ENCODE measurements around the gene ADNP2.

ADNP2 gene

GRCh38 chr18:80108739-80109675 is at the start of gene ADNP2:
Gene ADNP2 (plus strand): TSS chr18:80109262. CDS start chr18:80117543, 8,281 bp downstream.
- peak; percentile 66 to 80 (median 77) for DNase-seq (ENCODE audit: low read depth in 3 of 3)

GRCh38 chr18:80059945-80060344 is 49.1 kb upstream of the ADNP2 start:
- DNase-seq (ENCODE audit: low read depth in 3 of 3) = no peak

- DNase-seq (ENCODE audit: low read depth in 3 of 3) = no peak
These were observed 43.4 kb upstream of the ADNP2 start for GRCh38 chr18:80065705-80066104.

- no peak for DNase-seq (ENCODE audit: low read depth in 3 of 3)
These were observed 41.7 kb upstream of the ADNP2 start for GRCh38 chr18:80067321-80067720.

GRCh38 chr18:80067897-80068296 is 41.2 kb upstream of the ADNP2 start:
- no peak for DNase-seq (ENCODE audit: low read depth in 3 of 3)

GRCh38 chr18:80068571-80069272 is 40.3 kb upstream of the ADNP2 start:
- no peak for DNase-seq (ENCODE audit: low read depth in 3 of 3)

- DNase-seq (ENCODE audit: low read depth in 3 of 3) = no peak
These were observed 38.2 kb upstream of the ADNP2 start for GRCh38 chr18:80070825-80071224.

- no peak for DNase-seq (ENCODE audit: low read depth in 3 of 3)
These were observed 34.9 kb upstream of the ADNP2 start for GRCh38 chr18:80074183-80074582.

GRCh38 chr18:80074697-80075096 is 34.4 kb upstream of the ADNP2 start:
- DNase-seq (ENCODE audit: low read depth in 3 of 3) = no peak

- no peak for DNase-seq (ENCODE audit: low read depth in 3 of 3)
These were observed 33.1 kb upstream of the ADNP2 start for GRCh38 chr18:80075940-80076339.

GRCh38 chr18:80076379-80076778 is 32.7 kb upstream of the ADNP2 start:
- no peak for DNase-seq (ENCODE audit: low read depth in 3 of 3)

- DNase-seq (ENCODE audit: low read depth in 3 of 3) = no peak
These were observed 31.2 kb upstream of the ADNP2 start for GRCh38 chr18:80077873-80078272.

- DNase-seq (ENCODE audit: low read depth in 3 of 3) = no peak
These were observed 22.8 kb upstream of the ADNP2 start for GRCh38 chr18:80086281-80086680.

- DNase-seq (ENCODE audit: low read depth in 3 of 3) = no peak
These were observed 21.0 kb upstream of the ADNP2 start for GRCh38 chr18:80088036-80088435.

GRCh38 chr18:80088823-80089222 is 20.2 kb upstream of the ADNP2 start:
- DNase-seq (ENCODE audit: low read depth in 3 of 3) = no peak

GRCh38 chr18:80095414-80095813 is 13.6 kb upstream of the ADNP2 start:
- DNase-seq (ENCODE audit: low read depth in 3 of 3) = no peak

GRCh38 chr18:80096032-80096565 is 13.0 kb upstream of the ADNP2 start:
- no peak for DNase-seq (ENCODE audit: low read depth in 3 of 3)

GRCh38 chr18:80097201-80097600 is 11.9 kb upstream of the ADNP2 start:
- DNase-seq (ENCODE audit: low read depth in 3 of 3) = no peak

- DNase-seq (ENCODE audit: low read depth in 3 of 3) = no peak
These were observed 5.8 kb upstream of the ADNP2 start for GRCh38 chr18:80103231-80103630.

- DNase-seq (ENCODE audit: low read depth in 3 of 3) = no peak
These were observed 4.7 kb upstream of the ADNP2 start for GRCh38 chr18:80104364-80104779.

GRCh38 chr18:80105369-80106167 is 3.5 kb upstream of the ADNP2 start:
- no peak for DNase-seq (ENCODE audit: low read depth in 3 of 3)

All from stimulated activated CD4-positive, alpha-beta T cell treated with anti-CD3 and anti-CD28 coated beads, TNF-alpha, amount 100 ng/mL, for 24 hours (primary cell).